H54 (cell line): Measurements from ENCODE around the gene WASF2.
"Not testable (repeated sequence)": the region's sequence is repeated elsewhere in the genome, so short reads cannot be mapped to it uniquely, and the experiment has no call there.

Source experiments
- DNase-seq: peaks from one replicate; pipeline ENCODE4 v3.0.0; 2011; ENCODE audit warnings: low spot score, mixed read lengths; ENCODE audit not compliant: insufficient read length
- FAIRE-seq: peaks from 3 replicates; lab custom pipeline; 2011; peaks lifted over from hg19 to GRCh38; lab: Jason Lieb, UNC
- POLR2A ChIP-seq: IDR thresholded peaks from 2 replicates; pipeline ENCODE4 v1.6.1; 2011; ENCODE audit warnings: low read depth, mild to moderate bottlenecking, low read length

The WASF2 gene

DNA sequence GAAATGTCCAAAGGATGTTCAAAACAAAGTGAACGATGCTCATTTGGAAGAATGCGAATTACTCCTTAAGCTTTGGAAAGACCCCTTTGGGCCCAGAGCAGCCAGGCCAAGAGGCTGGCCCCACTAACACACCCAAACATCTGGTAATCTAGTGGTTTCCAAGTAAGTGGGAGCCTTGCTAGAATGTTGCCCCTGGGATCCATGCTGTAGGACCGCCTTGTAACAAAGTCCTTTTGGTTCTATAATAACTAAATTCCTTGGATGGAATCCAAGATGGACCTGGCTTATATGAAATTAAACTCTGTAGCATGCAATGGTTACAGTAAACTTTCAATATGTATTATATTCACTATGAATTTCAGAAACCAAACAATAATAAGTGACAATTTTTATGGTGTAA, 72.3 kb downstream of the WASF2 start:
- TF ChIP-seq POLR2A = no peak
- FAIRE-seq (no peak), DNase-seq (no peak)

DNA sequence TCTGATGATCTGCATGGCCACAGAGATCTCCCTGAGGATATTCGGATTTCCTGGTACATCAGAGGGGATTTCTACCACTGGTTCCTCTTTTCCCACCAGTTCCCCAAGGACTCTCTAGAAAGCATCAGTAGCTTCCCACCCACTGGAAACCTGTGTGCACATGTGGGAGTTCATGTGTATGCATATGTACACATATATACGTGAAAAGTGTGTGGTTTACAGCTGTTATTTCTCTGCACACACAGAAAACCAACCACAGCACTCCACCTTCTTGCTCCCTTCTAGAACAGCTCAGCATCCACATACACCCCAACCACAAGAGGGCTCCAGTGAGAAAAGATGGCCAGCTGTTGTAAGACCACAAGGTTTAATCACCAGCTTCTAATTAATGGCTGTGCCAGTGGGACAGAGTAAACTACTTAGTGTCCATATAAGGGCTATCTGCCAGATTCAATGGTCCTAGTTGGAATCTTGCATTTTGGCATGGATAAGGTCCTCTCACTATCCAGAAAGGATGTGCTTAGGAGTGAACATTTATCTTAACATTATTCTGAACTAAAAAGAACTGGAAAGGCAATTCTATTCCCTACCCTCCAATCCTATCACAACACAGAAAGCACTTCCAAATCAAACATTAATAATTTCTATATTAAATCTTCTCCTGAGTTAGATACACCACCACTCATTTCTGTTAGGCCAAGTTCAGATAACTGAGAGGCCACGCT, 73.4 kb downstream of the WASF2 start:
- DNase-seq (no peak), FAIRE-seq (peak; percentile 36)
- no peak for TF ChIP-seq POLR2A

GRCh38 chr1:27414091-27414490, 75.9 kb downstream of the WASF2 start:
- no peak for TF ChIP-seq POLR2A
- FAIRE-seq (no peak), DNase-seq (no peak)

DNA sequence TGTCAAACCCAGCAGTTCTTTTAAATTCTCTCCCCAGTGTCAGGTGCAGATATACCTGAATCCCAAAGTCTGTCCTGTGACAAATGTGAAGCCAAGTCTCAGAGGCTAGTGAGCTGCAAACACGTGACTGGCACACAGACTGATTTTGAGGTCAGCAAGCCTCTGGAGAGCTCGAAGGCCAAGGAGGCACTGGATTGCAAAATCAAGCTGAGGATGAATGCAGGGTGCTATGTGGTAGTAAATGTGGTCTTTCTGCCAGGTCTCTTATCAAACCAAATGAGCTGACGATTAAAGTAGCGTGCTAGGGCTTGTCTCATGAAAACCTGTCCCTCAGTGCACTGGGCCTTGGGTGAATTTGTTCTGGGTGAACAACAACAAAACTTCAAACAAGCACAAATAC, 77.0 kb downstream of the WASF2 start:
- DNase-seq (no peak), FAIRE-seq (no peak)
- TF ChIP-seq POLR2A = no peak

DNA sequence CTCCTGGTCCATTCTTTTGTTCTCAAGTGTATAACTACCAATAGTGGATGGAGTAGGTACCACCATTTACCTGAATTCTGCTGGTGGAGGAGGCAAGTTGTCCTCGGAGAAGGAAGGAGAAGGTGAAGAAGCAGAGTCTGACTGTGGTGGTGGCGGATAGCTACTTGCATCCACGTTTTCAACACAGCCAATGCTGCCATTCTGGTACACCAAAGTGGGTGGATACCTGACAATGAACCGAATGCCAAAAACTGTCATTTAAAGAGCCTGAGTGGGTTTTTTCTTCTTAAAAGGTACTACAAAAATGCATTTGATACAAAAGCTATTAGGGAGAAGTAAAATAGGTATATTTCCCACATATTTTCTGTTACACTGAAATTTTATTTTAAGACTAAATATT, 77.5 kb downstream of the WASF2 start:
- TF ChIP-seq POLR2A = no peak
- DNase-seq = no peak
- no peak for FAIRE-seq

- no peak for DNase-seq
- FAIRE-seq = no peak
- no peak for TF ChIP-seq POLR2A
These were observed 79.3 kb downstream of the WASF2 start for GRCh38 chr1:27410709-27411108.

DNA sequence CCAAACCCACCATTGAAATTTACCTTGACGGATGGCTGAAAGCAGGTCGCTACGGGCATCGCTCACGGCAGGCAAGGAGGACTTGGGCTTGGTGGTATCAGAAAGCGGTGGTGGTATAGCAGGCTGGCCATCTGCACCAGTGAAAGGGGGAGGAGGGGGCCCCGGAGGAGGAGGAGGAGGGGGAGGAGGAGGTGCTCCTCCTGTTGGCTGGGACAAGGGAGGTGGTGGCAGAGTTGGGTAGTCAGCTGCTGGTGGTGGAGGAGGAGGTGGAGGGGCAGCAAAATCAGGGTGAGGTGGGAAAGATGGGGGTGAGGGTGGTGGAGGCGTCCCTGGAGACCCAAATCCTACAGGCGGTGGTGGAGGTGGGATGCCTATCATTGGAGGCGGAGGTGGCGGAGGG, 80.3 kb downstream of the WASF2 start:
- no peak for FAIRE-seq
- no peak for TF ChIP-seq POLR2A

DNA sequence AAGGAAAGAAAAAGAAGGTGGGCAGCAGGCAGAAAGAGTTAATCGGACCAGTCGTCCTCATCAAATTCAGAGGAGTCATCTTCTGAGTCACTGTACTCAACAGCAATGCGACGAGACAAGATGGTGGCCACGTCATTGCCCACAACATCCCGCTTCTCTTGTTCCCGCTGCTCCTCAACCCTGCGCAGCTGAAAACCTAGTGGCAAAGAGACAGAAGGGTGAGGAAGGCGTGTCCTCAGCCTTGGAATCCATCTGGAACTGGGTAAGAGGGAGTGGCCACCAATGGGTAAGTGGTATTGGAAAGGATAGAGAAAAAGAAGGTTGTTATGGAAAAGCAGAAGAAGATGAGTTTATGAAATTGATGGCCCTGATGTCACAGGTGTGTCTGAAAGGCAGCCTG, 81.8 kb downstream of the WASF2 start:
- no peak for DNase-seq
- no peak for TF ChIP-seq POLR2A

More for the DNA sequence above, 80.3 kb downstream of the WASF2 start:
- no peak for DNase-seq

DNA sequence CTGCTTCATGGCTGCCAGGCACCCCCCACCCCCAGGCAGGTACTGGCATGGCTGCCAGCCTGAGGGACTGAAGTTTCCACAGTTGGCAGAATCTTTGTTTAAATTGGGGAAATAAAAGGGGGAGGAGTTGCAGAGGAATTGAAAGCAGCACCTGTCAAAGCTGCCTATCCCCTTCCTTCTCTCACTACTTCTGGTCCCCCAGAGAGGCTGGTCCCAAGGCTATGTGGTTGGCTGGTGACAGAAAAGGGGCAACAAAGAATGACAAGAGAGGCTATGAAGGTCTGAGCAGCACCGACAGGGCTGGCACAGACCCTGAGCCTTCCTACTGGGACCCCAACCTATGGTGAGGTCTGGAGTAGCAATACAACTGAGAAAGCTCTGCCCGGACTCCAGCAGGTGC, 83.2 kb downstream of the WASF2 start:
- DNase-seq, FAIRE-seq: not testable (repeated sequence)

More for the DNA sequence above, 81.8 kb downstream of the WASF2 start:
- no peak for FAIRE-seq

- DNase-seq (no peak), FAIRE-seq (no peak)
- TF ChIP-seq POLR2A = no peak
These were observed 83.6 kb downstream of the WASF2 start for GRCh38 chr1:27406362-27406680.

DNA sequence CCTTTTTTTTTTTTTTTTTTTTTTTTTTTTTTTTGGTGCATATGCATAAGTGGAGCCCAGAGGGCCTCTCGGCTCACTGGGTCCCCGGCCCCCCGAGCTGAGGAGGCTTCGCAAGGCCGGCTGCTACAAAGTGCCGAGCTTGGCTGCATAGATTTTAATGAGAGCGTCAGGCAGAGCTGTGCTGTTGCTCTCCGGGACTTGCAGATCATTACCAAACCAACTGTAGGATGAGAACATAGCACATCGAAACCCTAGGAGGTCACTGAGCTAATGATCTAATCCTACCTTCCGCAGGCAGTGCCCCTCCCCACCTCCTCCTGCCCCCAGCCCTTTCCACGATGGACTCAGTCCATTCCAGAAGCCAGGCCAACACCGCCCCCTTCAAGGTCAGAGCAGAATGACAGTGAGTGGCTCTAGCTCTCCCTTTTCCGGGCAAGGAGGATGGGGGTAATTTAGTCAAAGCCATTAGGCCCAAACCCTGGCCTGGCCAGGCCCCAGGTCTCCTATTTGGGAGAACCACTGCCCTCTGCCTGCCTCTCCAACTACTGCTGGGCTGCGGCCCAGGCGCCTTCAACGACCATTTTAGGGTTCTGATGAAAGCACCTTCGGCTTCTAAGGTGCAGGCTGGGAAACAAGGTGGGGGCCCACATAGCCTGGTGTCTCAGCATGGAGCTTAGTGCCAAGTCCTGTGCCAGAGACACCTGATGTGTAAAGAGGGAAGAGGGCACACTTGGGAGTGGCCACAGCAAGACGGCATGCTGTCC, 84.2 kb downstream of the WASF2 start:
- DNase-seq, FAIRE-seq: not testable (repeated sequence)

GRCh38 chr1:27405074-27405473, 84.9 kb downstream of the WASF2 start:
- no peak for DNase-seq
- no peak for FAIRE-seq
- no peak for TF ChIP-seq POLR2A

- no peak for DNase-seq
These were observed 86.0 kb downstream of the WASF2 start for GRCh38 chr1:27403931-27404330.

DNA sequence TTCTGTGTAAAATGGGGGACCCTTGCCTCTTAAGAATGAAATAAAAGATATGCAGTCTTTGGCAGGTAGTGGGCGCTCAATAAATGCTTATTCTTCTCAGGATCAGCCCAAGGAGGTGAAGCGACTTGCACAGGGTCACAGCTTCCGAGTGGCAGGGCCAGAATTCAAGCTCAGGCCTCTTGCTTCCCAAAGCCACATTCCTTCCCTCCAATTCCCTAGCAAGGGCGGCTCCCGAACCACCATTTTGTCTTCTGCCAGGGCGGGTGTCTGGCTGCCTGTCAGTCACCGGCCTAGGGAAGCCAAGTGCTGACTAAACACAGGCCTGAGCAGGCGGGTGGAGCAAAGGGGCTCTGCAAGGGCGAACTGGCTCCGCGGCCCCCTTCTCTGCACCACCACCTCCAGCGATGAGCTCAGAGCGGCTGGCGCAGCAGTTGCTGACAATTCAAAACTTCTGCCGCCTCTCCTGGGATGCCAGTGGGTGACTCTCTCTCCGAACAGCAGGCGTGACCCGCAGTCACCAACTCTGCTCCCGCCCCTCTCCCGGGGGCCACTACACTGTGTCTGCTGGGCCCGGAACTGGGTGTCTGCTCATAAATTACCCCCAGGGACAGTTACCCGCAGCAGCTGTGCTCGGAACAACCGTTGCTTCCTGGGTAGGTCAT, 86.8 kb downstream of the WASF2 start:
- no peak for FAIRE-seq

More at GRCh38 chr1:27403931-27404330, 86.0 kb downstream of the WASF2 start:
- TF ChIP-seq POLR2A = no peak
- FAIRE-seq = no peak

More for the DNA sequence above, 86.8 kb downstream of the WASF2 start:
- DNase-seq = no peak
- no peak for TF ChIP-seq POLR2A
